ENCODE data around the gene LHFPL6.

Gene LHFPL6

GRCh38 chr13:39297023-39297422 is 306.0 kb downstream of the LHFPL6 start:
- no peak for FAIRE-seq

GRCh38 chr13:39296193-39296592 is 306.8 kb downstream of the LHFPL6 start:
- no peak for FAIRE-seq

Measured in endometrium (tissue), 2 donors.